T47D (cell line): ENCODE data around the gene SPATA6L.
A peak's percentile ranks its signal among the peaks of the same experiment; 100 is the strongest.

Source experiments
- DNase-seq, 2 experiments: peaks; one replicate each; pipeline versions ENCODE4 v3.0.0 to v3.0.0-alpha.2; 2011 to 2012; ENCODE audit warnings: low read depth in 1 of 2, low spot score in 1 of 2
- JUND ChIP-seq: IDR thresholded peaks from 2 replicates; pipeline ENCODE4 v1.6.1; 2012; ENCODE audit warnings: low read depth
- in situ Hi-C: cut with HindIII; loops from 2 replicates; pipeline ENCODE4 v1.10.0; 2016; ENCODE audit warnings: low sequenced_read_pairs, low pct_unique_long_range_greater_than_20kb

The SPATA6L gene

DNA sequence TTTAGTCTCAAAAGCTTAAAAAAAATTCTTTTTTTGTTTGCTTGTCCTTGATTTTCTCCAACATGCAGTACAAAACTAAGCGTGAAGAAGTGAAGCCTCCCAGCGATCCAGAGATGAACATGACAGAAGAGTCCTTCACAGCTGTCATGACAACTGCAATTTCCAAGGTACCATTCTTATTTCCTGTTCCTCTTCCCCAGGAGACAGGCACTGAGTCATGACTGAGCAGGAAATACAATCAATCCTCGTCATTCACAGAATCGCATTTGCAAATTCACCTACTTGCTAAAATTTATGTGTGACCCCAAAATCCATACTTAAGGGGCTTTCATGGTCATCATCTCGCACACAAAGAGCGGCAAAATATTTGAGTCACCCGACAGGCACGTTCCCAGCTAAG, 98.7 kb downstream of the SPATA6L start:
- no peak for TF ChIP-seq JUND
- no peak for DNase-seq
- in situ Hi-C loops = no loop called here

DNA sequence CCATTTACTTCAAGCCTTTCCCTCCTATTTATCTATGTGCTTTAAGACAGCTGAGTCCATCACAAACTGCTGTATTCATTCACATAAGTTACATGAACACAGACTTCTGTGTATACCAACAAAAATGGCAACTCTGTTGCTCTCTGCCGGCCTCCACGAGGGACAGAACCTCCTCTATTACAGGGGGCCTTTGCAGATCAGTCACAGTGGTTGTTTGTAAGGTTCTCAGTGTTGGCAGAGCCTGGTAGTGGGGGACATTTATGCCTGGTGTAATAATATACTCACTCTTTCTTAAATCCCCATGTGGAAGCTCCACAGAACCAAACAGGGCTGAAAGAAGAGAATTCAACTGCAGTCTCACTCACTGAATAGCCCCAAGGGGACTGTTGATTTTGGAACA, 99.5 kb downstream of the SPATA6L start:
- in situ Hi-C loops = no loop called here
- no peak for TF ChIP-seq JUND
- no peak for DNase-seq

DNA sequence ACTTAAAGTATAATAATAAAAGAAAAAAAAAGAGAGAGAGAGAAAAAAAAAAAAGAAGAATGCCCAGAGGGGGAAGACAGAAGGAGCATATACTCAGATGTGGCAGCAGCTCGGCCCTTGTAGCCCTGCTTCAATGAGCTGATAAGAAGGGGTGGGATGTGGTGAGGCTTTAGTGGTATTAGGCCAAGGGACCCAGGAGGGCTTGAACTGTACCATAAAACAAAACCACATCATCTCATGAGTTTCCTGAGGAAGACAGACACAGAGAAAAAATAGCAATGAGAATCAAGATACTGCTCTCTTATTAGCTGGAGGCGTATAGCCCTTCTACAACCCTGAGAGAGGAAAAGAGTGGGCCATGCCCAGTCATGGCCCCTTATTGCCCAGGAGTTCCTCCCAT, 103.2 kb downstream of the SPATA6L start:
- TF ChIP-seq JUND = no peak
- in situ Hi-C loops = no loop called here
- no peak for DNase-seq

DNA sequence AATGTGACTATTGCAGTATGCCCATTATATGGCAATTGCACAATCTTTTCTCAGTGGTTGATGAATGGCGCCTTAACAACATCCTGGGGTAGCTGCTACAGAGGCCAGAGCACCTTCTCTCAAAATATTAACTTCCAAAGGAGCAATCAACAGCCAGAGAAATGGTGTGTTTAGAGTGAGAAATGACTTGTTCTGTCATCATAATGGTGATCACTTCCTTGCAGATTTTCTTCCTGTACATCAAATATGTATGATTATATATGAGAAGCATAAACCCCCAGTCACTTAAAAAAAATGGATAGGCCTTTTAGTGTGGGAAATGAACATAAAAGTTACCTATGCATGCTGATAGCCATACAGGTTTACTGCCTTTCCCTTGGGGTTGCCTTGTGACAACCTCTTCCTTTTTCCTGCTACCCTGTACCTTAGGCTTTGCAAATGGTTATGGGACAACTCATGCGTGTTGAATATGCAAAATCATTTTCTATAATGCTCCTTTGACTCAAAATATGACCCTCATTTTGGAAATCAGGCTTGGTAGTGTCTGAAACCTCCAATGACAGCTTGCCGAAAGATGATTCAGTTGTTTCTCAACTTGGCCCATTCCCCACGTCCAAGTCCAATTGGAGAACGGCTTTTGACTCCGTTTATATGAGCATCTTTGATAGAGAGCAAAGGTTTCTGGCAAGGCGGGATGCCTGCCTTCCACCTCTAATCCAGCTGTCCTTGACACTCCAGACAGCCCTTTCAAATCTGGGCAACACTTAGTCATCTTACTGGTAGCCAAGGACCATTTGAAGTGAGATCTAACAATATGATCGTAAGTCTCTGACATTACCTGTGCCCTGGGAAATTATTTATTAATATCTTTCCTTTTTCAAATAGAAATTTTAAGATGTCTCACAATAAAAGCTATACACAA, 106.8 kb downstream of the SPATA6L start:
- no peak for DNase-seq
- no peak for TF ChIP-seq JUND
- in situ Hi-C loops = no loop called here

DNA sequence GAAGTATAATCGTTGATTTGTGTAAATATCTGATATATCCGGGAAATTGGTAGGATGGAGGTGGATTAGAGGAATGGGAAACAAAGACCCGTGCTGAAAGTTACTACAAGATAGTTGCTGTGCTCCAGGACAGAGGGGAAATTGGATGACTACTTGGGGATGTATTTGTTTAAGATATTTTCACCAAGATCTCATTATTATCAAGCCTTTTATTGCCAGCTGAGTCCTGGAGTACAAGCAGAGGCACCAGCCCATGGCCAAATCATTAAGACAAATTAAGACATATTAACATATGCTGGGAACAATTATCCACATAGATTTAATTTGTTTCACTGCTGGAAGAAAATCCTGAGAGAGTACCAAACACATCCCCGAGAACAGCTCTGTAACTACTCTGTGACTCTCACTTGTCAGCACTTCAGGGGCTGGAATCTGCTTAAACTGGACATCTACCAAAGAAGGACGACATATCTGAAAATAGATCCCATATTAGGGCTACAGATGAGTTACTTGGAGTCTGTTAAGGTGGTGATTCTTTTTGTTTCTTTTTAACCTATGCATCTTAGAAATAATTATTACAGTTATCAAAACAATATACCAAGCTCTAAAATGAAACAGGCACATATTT, 107.8 kb downstream of the SPATA6L start:
- no peak for TF ChIP-seq JUND
- in situ Hi-C loops = no loop called here

DNA sequence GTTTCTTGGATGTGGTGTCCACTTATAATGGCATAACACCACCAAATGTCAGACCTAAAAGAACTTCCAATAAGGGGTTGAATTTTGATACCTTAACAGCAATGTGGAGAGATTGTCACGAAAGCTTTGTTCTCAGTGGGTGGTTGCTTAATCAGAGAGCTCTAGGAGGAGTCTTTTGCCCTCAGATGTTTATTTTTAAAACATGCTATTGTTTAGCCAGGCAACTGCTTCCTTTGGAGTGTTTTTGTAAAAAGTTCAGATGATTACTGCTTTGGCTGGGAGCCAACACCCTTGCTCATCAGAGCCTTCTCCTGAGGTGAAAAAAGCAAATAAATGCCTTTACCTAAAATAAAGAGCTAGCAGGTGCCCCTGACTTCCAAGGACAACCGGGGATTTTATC, 111.0 kb downstream of the SPATA6L start:
- no peak for TF ChIP-seq JUND
- DNase-seq = no peak
- in situ Hi-C loops = no loop called here

More for the DNA sequence above, 107.8 kb downstream of the SPATA6L start:
- no peak for DNase-seq

DNA sequence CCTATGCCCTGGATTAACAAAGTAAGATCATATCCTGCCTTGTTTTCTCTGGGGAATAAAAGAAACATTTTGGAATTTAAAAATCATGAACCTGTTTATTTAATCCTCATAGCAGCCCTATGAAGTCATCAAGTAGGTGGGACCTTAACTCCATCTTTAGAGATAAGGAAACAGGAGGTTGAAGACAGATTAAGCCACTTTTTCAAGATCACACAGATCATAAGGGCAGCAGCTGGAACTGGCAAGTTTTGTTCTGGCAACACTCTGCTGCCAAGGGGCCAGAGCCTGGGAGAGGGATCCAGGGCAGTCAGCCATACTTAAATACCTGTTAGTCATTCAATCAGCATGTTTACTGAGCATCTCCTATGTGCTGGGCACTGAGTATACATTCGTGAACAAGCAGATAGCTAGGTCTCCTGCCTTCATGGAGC, 112.3 kb downstream of the SPATA6L start:
- in situ Hi-C loops = no loop called here
- TF ChIP-seq JUND = no peak
- no peak for DNase-seq

DNA sequence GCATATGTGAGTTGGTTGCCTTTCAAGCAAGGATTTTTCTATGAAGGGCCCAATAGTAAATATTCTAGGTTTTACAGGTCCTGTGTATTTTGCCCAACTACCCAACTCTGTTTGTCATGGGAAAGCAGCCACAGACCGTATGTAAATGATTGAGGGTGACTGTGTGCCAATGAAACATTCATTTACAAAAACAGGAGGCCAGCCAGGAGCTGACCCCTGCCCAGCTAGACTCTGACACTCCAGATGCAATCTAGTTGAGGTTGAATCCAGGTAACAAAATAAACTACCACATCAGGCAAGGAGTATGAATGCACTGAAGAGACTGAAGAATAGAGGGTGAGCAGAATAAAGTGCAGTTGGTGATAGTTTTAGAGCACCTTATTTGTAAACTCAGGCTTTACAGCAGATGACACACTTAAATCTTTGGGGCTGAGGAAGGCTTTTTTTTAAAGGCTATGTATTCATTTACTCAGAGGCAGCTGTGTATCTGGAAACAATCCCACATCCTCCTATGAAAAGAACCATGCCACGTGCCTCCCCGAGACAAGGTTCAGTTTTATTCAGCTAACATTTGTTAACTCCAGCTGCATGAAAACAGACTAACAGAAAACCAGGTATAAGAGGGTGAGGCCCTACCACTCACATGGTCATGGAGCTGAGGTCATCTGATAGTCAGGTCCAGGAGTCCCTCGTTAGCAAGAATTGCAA, 115.3 kb downstream of the SPATA6L start:
- TF ChIP-seq JUND = no peak
- DNase-seq = no peak
- in situ Hi-C loops = no loop called here

DNA sequence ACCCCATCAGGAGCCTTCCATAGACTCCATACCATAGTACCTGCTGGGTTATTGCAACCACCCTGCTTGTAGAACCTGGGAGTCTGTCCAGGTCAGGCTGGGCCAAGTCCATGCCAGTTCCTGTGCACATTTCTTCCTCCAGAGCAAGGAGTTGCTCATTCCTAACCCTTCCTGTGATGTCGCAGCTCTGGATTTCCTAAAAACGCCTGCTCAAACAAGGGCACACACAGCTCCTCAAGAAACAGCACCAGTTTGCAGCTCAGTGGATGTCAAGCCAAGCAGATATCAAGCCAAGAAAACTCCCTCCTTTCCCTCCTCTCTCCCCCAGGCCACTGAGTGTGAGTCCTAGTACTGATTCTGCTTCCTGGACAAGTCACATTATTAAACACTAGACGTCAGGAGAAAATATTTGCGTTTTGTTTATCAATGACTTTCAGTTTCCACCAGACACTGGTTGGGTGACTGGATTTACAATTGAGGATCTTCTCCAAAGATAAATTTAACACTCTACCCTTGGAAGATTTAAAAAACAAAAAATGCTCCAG, 116.5 kb downstream of the SPATA6L start:
- no peak for TF ChIP-seq JUND
- in situ Hi-C loops = no loop called here

DNA sequence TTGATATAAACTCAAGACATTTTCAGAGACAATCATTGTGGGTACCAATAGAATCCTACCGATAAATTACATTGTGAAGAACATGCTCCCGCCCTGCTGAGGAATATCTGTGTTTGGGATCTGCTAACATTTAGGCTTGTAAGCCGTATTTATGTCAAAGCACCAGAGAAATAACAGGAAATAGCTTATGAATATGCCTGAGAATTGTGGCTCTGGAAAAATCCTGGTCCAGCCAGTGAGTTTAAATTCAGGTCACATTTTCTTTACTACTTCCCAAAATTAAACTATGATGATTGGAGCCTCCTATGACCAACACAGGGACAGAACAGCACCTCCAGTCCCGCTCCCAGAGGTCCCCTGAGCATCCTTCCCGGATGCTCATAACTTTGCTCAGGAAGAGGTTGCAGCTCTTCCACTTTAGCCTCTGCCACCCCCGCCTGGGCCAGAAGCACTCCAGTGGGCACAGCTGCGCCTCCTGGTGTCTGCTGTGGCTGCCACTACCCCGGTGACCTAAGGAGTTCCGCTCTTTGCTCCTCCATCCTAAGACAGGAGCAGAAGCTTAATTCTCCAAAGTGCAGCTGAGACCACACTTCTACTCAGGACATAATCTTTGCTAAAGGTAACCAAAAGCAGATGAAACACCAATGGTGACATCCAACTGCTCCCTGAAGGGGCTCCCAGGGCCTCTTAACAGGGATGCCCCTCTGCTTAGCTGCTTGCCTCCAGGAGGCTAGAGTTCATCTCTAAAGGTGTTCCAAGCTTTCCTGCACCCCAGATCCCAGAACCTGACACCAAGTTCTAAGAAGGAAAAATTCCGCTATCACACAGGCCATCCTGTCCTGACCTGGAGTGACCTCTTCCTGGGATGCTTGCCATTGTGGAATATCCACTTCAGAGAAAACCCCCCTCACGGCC, 117.2 kb downstream of the SPATA6L start:
- in situ Hi-C loops = no loop called here
- DNase-seq = peak in 1 of 2 experiments; percentile 16
- TF ChIP-seq JUND = no peak

More for the DNA sequence above, 116.5 kb downstream of the SPATA6L start:
- DNase-seq = no peak
